GM18861 (cell line): Measurements from ENCODE around the gene OR5B17.
"Not testable (repeated sequence)": the region's sequence is repeated elsewhere in the genome, so short reads cannot be mapped to it uniquely, and the experiment has no call there.

Experiments
- ATAC-seq: cut with Tn5 transposase; IDR thresholded peaks from one replicate; pipeline ENCODE4 v1.9.1; 2021; ENCODE audit not compliant: unreplicated experiment

OR5B17 gene

GRCh38 chr11:58358969-58359368 is at the start of gene OR5B17:
OR5B17 (minus strand) TSS chr11:58359069; CDS start chr11:58359069, 0 bp downstream.
- no peak for ATAC-seq

- ATAC-seq, result no peak
These were observed 47.9 kb upstream of the OR5B17 start, which contains the start of gene OR5B3 for GRCh38 chr11:58406774-58407173. OR5B3 (minus strand) TSS chr11:58406874; CDS start chr11:58403409, 3,465 bp downstream.

- not testable (repeated sequence) for ATAC-seq
These were observed 40.8 kb upstream of the OR5B17 start for GRCh38 chr11:58399622-58400021.

- no peak for ATAC-seq
These were observed 36.7 kb upstream of the OR5B17 start for GRCh38 chr11:58395581-58395980.

GRCh38 chr11:58394195-58394594 is 35.3 kb upstream of the OR5B17 start:
- no peak for ATAC-seq

GRCh38 chr11:58392746-58393145 is 33.9 kb upstream of the OR5B17 start:
- no peak for ATAC-seq

- no peak for ATAC-seq
These were observed 33.0 kb upstream of the OR5B17 start for GRCh38 chr11:58391879-58392278.

- ATAC-seq, result no peak
These were observed 31.7 kb upstream of the OR5B17 start for GRCh38 chr11:58390551-58391063.

- no peak for ATAC-seq
These were observed 4.1 kb downstream of the OR5B17 start for GRCh38 chr11:58354727-58355126.

- no peak for ATAC-seq
These were observed 13.7 kb downstream of the OR5B17 start for GRCh38 chr11:58345204-58345603.

- ATAC-seq, result no peak
These were observed 24.2 kb downstream of the OR5B17 start for GRCh38 chr11:58334708-58335107.

- ATAC-seq, result no peak
These were observed 28.0 kb downstream of the OR5B17 start for GRCh38 chr11:58330861-58331260.

GRCh38 chr11:58318532-58318931 is 40.3 kb downstream of the OR5B17 start:
- no peak for ATAC-seq

GRCh38 chr11:58316142-58316541 is 42.7 kb downstream of the OR5B17 start:
- no peak for ATAC-seq
